Left lobe of liver (tissue), 2 donors: ENCODE measurements around the gene ACTG1. TPM values are rescaled to one million over a fixed set of nuclear protein-coding genes. Genes with fewer than 3 reads are reported as not detected.

Experiments used
- ATAC-seq: fragments of 200-7000 bp; cut with Tn5 transposase; one replicate; pipeline ENCODE4 v1.9.1; 2020; ENCODE audit warnings: mild to moderate bottlenecking, moderate library complexity
- DNase-seq: peaks from one replicate; pipeline ENCODE4 v3.0.0-alpha.2; 2020; ENCODE audit warnings: low spot score
- total RNA-seq: library from RNA; stranded (reverse); gene quantifications from one replicate; pipeline ENCODE4 v1.2.1, GENCODE V29; 2021
- donor health status: DM: no; HTN: no; CAD: no; lungs with moderate emphysema.
- donor health status: DM: no; HTN: yes; CAD: no.

The ACTG1 gene
- total RNA-seq, 1 donor from 2014 or later, result 264 TPM

GRCh38 chr17:81483085-81483861 is 29.3 kb downstream of the ACTG1 start:
- no peak for DNase-seq
- ATAC-seq, result no peak

GRCh38 chr17:81482673-81483072 is 29.9 kb downstream of the ACTG1 start:
- ATAC-seq (no peak), DNase-seq (no peak)

GRCh38 chr17:81481815-81482505 is 30.6 kb downstream of the ACTG1 start:
- no peak for ATAC-seq
- no peak for DNase-seq

GRCh38 chr17:81481073-81481799 is 31.4 kb downstream of the ACTG1 start:
- ATAC-seq (peak; percentile 35), DNase-seq (no peak)

- DNase-seq (no peak), ATAC-seq (no peak)
Measured at GRCh38 chr17:81480140-81481072, 32.2 kb downstream of the ACTG1 start.

GRCh38 chr17:81479175-81480071 is 33.2 kb downstream of the ACTG1 start:
- no peak for DNase-seq
- ATAC-seq, result no peak

- DNase-seq, result no peak
- ATAC-seq, result no peak
Measured at GRCh38 chr17:81478119-81478518, 34.5 kb downstream of the ACTG1 start.

GRCh38 chr17:81477173-81477572 is 35.4 kb downstream of the ACTG1 start:
- ATAC-seq (no peak), DNase-seq (no peak)

- no peak for ATAC-seq
Measured at GRCh38 chr17:81476635-81477034, 36.0 kb downstream of the ACTG1 start.

GRCh38 chr17:81476097-81476496 is 36.5 kb downstream of the ACTG1 start:
- DNase-seq, result no peak

More at GRCh38 chr17:81476635-81477034, 36.0 kb downstream of the ACTG1 start:
- DNase-seq, result no peak

GRCh38 chr17:81474958-81475357 is 37.6 kb downstream of the ACTG1 start:
- ATAC-seq (no peak), DNase-seq (no peak)

More at GRCh38 chr17:81476097-81476496, 36.5 kb downstream of the ACTG1 start:
- ATAC-seq, result no peak

GRCh38 chr17:81473019-81473418 is 39.6 kb downstream of the ACTG1 start:
- ATAC-seq (peak; percentile 15), DNase-seq (no peak)

- DNase-seq, result no peak
Measured at GRCh38 chr17:81471818-81472456, 40.7 kb downstream of the ACTG1 start.

GRCh38 chr17:81470944-81471817 is 41.4 kb downstream of the ACTG1 start:
- no peak for ATAC-seq
- DNase-seq, result no peak

More at GRCh38 chr17:81471818-81472456, 40.7 kb downstream of the ACTG1 start:
- no peak for ATAC-seq

GRCh38 chr17:81470270-81470943 is 42.2 kb downstream of the ACTG1 start:
- ATAC-seq, result no peak
- DNase-seq, result no peak

GRCh38 chr17:81469266-81469665 is 43.3 kb downstream of the ACTG1 start:
- ATAC-seq (no peak), DNase-seq (no peak)

- no peak for ATAC-seq
Measured at GRCh38 chr17:81468770-81469121, 43.9 kb downstream of the ACTG1 start.

More at GRCh38 chr17:81468770-81469121, 43.9 kb downstream of the ACTG1 start:
- no peak for DNase-seq
